IPS-NIHi11 (cell line): ENCODE results near the gene GRK3.
"Not testable (repeated sequence)": the region's sequence is repeated elsewhere in the genome, so short reads cannot be mapped to it uniquely, and the experiment has no call there.

Source experiments
- DNase-seq: peaks from one replicate; pipeline ENCODE4 v3.0.0; 2012; ENCODE audit warnings: mixed read lengths, low spot score

The GRK3 gene

GRCh38 chr22:25572708-25573171 is 8.3 kb downstream of the GRK3 start:
- DNase-seq: no peak

GRCh38 chr22:25573841-25574240 is 9.4 kb downstream of the GRK3 start:
- DNase-seq: no peak

DNA sequence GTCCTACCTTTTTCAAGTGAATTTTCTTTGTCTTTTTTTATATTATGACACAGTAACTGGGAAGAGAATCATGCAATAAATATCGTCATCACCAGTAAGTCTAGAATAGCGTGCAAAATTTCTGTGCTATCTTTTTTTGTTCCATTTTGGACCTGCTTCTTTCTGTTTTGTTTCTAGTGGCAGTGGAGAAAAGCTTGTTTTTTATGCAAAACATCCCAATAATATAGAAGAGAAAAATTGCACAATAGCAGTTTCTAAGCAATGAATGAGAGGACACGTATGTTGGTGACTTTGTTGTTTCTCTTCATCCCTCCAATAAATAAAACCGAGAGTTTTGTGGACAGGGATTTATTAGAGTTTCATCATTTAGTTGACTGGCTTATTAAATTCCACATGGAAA is 10.3 kb downstream of the GRK3 start:
- DNase-seq: no peak

- not testable (repeated sequence) for DNase-seq
Observed at GRCh38 chr22:25575674-25576392, 11.4 kb downstream of the GRK3 start.

- DNase-seq: not testable (repeated sequence)
Observed at GRCh38 chr22:25581452-25581851, 17.0 kb downstream of the GRK3 start.

DNA sequence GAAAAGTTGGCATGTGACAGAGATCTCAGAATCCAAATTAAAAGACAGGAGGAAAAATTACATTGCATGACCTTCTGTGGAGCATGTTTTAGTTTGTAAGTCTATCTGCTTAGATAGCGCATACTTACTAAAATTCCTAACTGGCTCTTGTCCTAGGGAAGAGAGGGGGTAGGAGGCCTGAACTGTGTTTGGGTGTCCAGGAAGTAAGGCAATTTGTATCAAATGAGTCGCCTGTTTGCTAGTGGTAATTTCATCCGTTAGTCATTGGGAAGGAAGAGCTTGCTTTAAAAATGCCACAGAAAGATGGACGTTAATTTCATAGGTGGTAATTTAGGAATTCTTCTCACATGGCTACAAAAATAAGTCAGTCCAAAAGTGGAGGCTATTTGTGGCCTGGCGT is 18.5 kb downstream of the GRK3 start:
- DNase-seq: no peak

GRCh38 chr22:25584993-25585392 is 20.5 kb downstream of the GRK3 start:
- not testable (repeated sequence) for DNase-seq

- DNase-seq: not testable (repeated sequence)
Observed at GRCh38 chr22:25589664-25590063, 25.2 kb downstream of the GRK3 start.

DNA sequence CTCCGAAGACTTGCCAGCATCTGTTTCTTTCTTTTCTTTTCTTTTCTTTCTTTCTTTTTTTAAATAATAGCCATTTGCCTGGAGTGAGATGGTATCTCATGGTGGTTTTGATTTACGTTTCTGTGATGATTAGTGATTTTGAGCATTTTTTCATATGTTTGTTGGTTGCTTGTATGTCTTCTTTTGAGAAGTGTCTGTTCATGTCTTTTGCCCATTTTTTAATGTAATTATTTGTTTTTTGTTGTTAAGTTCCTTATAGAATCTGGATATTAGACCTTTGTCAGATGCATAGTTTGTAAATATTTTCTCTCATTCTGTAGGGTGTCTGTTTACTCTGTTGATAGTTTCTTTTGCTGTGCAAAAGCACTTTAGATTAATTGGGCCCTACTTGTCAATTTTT is 28.8 kb downstream of the GRK3 start:
- DNase-seq: not testable (repeated sequence)

GRCh38 chr22:25598609-25599008 is 34.1 kb downstream of the GRK3 start:
- no peak for DNase-seq

GRCh38 chr22:25602445-25602844 is 38.0 kb downstream of the GRK3 start:
- no peak for DNase-seq

GRCh38 chr22:25602916-25603315 is 38.4 kb downstream of the GRK3 start:
- no peak for DNase-seq

DNA sequence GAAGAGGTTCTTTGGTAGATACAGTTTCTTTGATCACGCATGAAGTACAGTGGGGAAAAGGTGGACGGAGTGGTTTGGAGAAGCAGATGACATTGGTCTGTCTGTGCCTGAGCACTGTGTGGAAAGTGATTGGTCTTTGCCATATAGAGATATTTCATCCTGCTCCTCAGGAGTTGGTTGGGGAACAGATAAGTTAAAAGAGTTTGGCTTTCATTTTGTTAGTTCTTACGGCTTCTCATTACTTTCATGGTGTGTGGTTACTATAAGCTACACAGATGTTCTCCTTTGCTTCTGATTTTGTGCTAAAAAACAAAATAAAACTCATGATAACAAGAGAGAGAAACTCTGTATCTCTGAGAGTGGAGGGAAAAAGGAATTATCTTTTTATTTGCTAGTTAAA is 40.7 kb downstream of the GRK3 start:
- DNase-seq: not testable (repeated sequence)

DNA sequence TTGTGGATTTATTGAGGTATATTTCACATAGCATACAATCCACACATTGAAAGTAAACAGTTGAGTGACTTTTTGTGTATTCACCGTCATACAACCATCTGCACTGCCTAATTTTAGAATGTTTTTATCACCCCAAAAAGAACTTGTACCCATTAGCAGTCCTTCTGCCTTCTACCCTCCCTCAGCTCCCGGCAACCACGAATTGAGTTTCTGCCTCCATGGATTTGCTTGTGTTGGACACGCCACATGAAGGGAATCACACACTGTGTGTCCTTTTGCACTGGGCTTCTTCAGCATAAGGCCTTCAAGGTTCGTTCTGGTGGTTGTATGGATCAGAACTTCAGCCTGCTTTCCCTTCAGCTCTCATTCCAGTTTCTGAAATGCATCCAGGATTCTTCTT is 41.1 kb downstream of the GRK3 start:
- DNase-seq: not testable (repeated sequence)

GRCh38 chr22:25611284-25611683 is 46.8 kb downstream of the GRK3 start:
- not testable (repeated sequence) for DNase-seq

DNA sequence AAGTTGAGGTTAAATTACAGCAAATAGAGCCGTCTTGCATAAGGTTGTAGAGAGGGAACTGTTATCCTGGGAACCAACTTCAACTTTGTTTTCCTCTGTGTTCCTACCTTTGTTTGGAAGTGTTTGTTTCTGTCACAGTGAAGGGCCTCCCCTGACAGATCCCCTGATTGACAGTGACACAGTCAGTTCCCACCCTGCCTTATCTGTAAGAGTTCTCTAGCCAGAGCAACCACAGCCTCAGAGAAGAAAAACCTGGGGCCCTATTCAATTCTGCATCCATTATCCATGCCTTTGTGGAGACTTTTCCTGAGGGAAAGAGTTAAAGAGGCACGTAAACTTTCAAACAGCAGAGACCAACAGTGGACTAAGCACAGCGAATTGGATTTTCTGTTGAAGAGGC is 48.7 kb downstream of the GRK3 start:
- not testable (repeated sequence) for DNase-seq

- not testable (repeated sequence) for DNase-seq
Observed at GRCh38 chr22:25613558-25613957, 49.1 kb downstream of the GRK3 start.

GRCh38 chr22:25614791-25615190 is 50.3 kb downstream of the GRK3 start:
- not testable (repeated sequence) for DNase-seq

DNA sequence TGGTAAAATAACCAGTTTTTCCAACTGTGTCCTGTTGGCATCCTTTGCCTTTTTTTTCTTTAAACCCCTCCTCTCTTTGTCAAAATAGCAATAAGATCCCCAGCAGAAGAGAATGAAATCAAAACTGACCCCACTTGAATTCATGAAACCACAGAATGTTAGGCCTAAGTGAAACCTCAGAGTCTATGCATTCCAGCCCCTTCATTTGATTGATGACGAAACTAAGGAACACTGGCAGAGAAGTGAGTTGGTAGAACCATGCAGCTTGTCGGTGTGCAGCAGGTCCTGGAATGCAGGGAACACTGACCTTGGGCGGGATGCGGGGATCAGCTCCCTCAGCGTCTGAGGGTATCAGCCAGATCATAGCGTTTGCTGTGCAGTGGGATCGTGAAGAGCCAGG is 57.5 kb downstream of the GRK3 start:
- DNase-seq: no peak

- DNase-seq: no peak
Observed at GRCh38 chr22:25623310-25623734, 58.8 kb downstream of the GRK3 start.

- DNase-seq: no peak
Observed at GRCh38 chr22:25623851-25624250, 59.4 kb downstream of the GRK3 start.

- no peak for DNase-seq
Observed at GRCh38 chr22:25624476-25624875, 60.0 kb downstream of the GRK3 start.

- not testable (repeated sequence) for DNase-seq
Observed at GRCh38 chr22:25625747-25626623, 61.5 kb downstream of the GRK3 start.
